22Rv1 (cell line): Measurements from ENCODE around the gene KLHL29.

ENCODE experiments used
- ZFX ChIP-seq: fragments of 450-650 bp; IDR thresholded peaks from 2 replicates; pipeline ENCODE4 v1.6.1; 2017; ENCODE audit warnings: antibody characterized with exemption, borderline replicate concordance
- TF ChIP-seq, protein P1 (sequence below): fragments of 450-650 bp; IDR thresholded peaks from 2 replicates; pipeline ENCODE4 v1.5.1; 2017; ENCODE audit warnings: mild to moderate bottlenecking

DNA sequence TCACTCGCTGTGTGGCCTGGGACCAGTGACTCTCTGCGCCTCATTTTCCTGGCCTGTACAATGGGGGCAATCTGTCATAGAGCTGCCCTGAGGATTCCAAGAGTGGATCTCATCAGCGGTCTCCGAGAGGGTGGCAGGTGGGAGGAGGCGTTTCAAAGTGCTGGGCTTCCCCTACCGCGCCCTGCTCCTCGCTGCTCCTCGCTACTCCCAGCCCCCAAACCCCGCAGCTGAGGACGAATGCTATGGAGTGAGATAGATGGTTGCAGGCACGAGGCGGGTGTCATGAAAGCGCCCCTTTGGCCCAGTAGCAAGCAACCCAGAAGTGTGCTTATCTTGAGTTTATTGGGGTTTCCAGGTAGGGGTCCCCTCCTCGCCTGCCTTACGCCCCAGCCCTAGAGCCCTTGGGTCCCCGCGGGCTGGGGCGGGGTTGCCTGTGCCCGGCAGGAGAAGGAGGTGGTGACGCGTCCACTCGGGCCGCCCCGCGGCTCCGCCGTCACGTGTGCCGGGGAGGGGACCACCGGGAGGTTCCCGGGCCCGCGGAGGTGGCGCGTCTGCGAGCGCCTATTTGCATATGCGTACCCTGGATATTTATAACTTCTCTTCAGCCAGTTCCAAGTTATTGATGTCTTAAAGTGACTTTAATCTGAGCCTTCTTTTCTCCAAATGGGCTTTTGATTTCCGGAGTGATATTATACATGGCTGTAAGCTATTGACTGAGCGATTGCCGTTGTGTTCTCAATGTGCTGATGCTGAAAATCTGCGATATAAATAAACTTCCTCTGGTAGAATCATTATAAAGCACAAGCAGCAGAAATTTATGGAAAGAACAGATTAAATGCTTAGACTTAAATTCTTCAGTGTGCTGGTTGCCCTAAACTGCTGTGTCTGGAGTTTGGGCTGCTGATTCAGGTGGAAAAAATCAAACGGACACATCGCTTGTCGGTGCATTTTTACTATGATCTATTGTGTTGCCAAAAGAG lies 278.3 kb downstream of the KLHL29 start:
- TF ChIP-seq, protein P1, sequence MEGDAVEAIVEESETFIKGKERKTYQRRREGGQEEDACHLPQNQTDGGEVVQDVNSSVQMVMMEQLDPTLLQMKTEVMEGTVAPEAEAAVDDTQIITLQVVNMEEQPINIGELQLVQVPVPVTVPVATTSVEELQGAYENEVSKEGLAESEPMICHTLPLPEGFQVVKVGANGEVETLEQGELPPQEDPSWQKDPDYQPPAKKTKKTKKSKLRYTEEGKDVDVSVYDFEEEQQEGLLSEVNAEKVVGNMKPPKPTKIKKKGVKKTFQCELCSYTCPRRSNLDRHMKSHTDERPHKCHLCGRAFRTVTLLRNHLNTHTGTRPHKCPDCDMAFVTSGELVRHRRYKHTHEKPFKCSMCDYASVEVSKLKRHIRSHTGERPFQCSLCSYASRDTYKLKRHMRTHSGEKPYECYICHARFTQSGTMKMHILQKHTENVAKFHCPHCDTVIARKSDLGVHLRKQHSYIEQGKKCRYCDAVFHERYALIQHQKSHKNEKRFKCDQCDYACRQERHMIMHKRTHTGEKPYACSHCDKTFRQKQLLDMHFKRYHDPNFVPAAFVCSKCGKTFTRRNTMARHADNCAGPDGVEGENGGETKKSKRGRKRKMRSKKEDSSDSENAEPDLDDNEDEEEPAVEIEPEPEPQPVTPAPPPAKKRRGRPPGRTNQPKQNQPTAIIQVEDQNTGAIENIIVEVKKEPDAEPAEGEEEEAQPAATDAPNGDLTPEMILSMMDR, result no peak
- TF ChIP-seq ZFX, result no peak
